OCI-LY3 (cell line): ENCODE measurements around the gene HOXB1.

Source experiments
- CTCF ChIP-seq: fragments of 200-600, 300-600 bp; sonication (generic); IDR thresholded peaks from 2 replicates; pipeline ENCODE4 v1.5.1; 2014; ENCODE audit warnings: antibody characterized with exemption, low read length, low read depth
- EZH2phosphoT487 ChIP-seq: fragments of 200-600 bp; shearing (Covaris generic); IDR thresholded peaks from 2 replicates; pipeline ENCODE4 v1.6.1; 2018; ENCODE audit warnings: antibody characterized with exemption, mixed run types, low read depth

- TF ChIP-seq CTCF: no peak
- no peak for TF ChIP-seq EZH2phosphoT487
These were observed 13.3 kb downstream of the HOXB1 start for GRCh38 chr17:48517478-48517877.
